ENCODE measurements around the gene SLC39A6. TPM values are rescaled to one million over a fixed set of nuclear protein-coding genes. Genes with fewer than 3 reads are reported as not detected.

The SLC39A6 gene
- total and polyA plus RNA-seq, 2 donors (not counting 3 experiments of a cell fraction or from before 2014, with no cell fraction given): 13.8 to 23.1 TPM

DNA sequence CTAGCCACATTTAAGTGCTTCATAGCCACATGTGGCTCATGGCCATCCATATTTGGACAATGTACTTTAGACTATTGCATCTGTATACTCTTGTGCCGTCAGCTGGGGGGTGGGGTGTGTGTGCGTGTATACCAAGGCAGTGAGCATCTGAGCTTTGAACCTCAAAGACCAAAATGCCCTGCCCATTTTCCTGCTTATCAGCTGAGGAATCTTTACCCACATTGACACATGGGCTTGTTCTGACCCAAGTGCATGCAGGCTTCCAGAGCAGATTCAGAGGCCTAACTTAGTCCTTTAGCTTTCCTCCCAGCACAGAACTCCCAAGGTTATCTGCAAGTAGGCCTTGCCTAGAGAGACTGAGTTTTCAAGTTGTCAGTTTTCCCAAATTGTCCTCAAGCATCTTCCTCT is 47.0 kb upstream of the SLC39A6 start:
- dilution Hi-C loops (cut with MboI; ENCODE audit: extremely low pct_ligation_motif_present, low sequenced_read_pairs) (no loop called here), intact Hi-C loops (cut with micrococcal nuclease) (loop anchor here (1.0 to 2.0 kb wide), 2 partner anchors 18 to 463 kb away; no protein-coding TSS in a partner anchor)
- BruUV-seq (replicated peaks): TSS peak; percentile 97
- Histone ChIP-seq H3K9me3 (replicated peaks; ENCODE audit: control insufficient read depth, insufficient read depth, low read length) (no peaks in the 10 kb centered on the region), H3K36me3 (ENCODE audit: control insufficient read depth in 2 of 2, extremely low read depth in 1 of 2, insufficient read depth in 2 of 2, low read length in 2 of 2) (peaks cover 0 to 7% of the 10 kb centered on the region in 2 experiments), H3K79me2 (ENCODE audit: control insufficient read depth, insufficient read depth, low read length) (no peaks in the 10 kb centered on the region), H3K4me2 (ENCODE audit: insufficient read depth, low read length) (no peak overlapping the region), H3K27me3 (ENCODE audit: control insufficient read depth in 2 of 2, insufficient read depth in 2 of 2, low read length in 2 of 2) (no peaks in the 10 kb centered on the region), H3K4me3 (replicated peaks in 1 of 3; ENCODE audit: insufficient read depth in 1 of 3, low read depth in 1 of 3, low read length in 3 of 3) (no peak overlapping the region), H3K9ac (replicated peaks; ENCODE audit: extremely low read depth, insufficient read depth, low read length) (peak overlapping the region; percentile 41), H4K20me1 (replicated peaks; ENCODE audit: control insufficient read depth, extremely low read depth, insufficient read depth, low read length) (no peaks in the 10 kb centered on the region), H3K9me1 (replicated peaks; ENCODE audit: control insufficient read depth, extremely low read depth, insufficient read depth, low read length) (no peaks in the 10 kb centered on the region), H3K4me1 (ENCODE audit: control insufficient read depth, extremely low read depth, insufficient read depth, low read length) (peaks cover 21% of the 10 kb centered on the region), H3K27ac (ENCODE audit: insufficient read depth, low read depth, low read length) (peak overlapping the region; percentile 88), H2AFZ (ENCODE audit: low read depth, low read length) (no peak overlapping the region)
- TF ChIP-seq, protein P1, sequence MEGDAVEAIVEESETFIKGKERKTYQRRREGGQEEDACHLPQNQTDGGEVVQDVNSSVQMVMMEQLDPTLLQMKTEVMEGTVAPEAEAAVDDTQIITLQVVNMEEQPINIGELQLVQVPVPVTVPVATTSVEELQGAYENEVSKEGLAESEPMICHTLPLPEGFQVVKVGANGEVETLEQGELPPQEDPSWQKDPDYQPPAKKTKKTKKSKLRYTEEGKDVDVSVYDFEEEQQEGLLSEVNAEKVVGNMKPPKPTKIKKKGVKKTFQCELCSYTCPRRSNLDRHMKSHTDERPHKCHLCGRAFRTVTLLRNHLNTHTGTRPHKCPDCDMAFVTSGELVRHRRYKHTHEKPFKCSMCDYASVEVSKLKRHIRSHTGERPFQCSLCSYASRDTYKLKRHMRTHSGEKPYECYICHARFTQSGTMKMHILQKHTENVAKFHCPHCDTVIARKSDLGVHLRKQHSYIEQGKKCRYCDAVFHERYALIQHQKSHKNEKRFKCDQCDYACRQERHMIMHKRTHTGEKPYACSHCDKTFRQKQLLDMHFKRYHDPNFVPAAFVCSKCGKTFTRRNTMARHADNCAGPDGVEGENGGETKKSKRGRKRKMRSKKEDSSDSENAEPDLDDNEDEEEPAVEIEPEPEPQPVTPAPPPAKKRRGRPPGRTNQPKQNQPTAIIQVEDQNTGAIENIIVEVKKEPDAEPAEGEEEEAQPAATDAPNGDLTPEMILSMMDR (IDR thresholded peaks at IDR 0.05; ENCODE audit: extremely low read depth in 1 of 2, insufficient read depth in 1 of 2, low read depth in 1 of 2, low read length in 2 of 2): no peak
- no peak for TF ChIP-seq MYC (IDR thresholded peaks at IDR 0.05; ENCODE audit: low read depth, low read length)
- no peak for TF ChIP-seq POLR2AphosphoS5 (IDR thresholded peaks at IDR 0.05; ENCODE audit: insufficient read depth, low read depth, low read length)
- TF ChIP-seq, protein P2, sequence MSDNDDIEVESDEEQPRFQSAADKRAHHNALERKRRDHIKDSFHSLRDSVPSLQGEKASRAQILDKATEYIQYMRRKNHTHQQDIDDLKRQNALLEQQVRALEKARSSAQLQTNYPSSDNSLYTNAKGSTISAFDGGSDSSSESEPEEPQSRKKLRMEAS (IDR thresholded peaks at IDR 0.05; ENCODE audit: insufficient read depth, insufficient read length): no peak
- DNase-seq (ENCODE audit: low read depth, low spot score) (no peak), FAIRE-seq (peak; percentile 55)
- ChIA-PET CTCF (interaction anchor here (0.7 to 1.6 kb wide), 3 partner anchors 9 to 49 kb away, joined by 3 read pairs; no protein-coding TSS in a partner anchor), POLR2A (no interaction called here)

DNA sequence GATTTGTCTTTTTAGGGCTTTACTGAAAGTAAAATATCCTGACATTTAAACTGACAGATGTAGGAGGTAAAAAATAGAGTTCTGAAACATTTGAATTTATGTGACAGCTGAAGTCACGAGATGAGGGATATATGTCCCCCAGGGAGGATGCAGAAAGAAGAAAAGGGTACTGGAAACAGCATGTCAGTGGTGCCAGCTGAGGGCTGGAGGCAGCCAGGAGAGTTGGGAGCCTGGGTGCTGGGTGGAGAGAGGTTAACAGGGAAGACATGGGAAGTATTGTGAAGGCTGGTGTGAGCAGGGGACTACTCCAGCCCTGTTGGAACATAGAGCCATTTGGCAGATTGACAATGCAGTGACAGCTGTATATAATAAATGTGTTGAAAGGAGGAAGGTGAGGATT is 46.3 kb upstream of the SLC39A6 start:
- Histone ChIP-seq H3K4me1 (ENCODE audit: control insufficient read depth, extremely low read depth, insufficient read depth, low read length) (peaks cover 21% of the 10 kb centered on the region), H4K20me1 (replicated peaks; ENCODE audit: control insufficient read depth, extremely low read depth, insufficient read depth, low read length) (no peaks in the 10 kb centered on the region), H3K27ac (ENCODE audit: insufficient read depth, low read depth, low read length) (peak overlapping the region; percentile 5), H3K9me1 (replicated peaks; ENCODE audit: control insufficient read depth, extremely low read depth, insufficient read depth, low read length) (no peaks in the 10 kb centered on the region), H3K27me3 (ENCODE audit: control insufficient read depth in 2 of 2, insufficient read depth in 2 of 2, low read length in 2 of 2) (no peaks in the 10 kb centered on the region), H3K36me3 (ENCODE audit: control insufficient read depth in 2 of 2, extremely low read depth in 1 of 2, insufficient read depth in 2 of 2, low read length in 2 of 2) (peaks cover 3 to 7% of the 10 kb centered on the region in 2 experiments), H3K79me2 (ENCODE audit: control insufficient read depth, insufficient read depth, low read length) (no peaks in the 10 kb centered on the region), H3K9ac (replicated peaks; ENCODE audit: extremely low read depth, insufficient read depth, low read length) (no peak overlapping the region), H3K4me2 (ENCODE audit: insufficient read depth, low read length) (no peak overlapping the region), H2AFZ (ENCODE audit: low read depth, low read length) (no peak overlapping the region), H3K9me3 (replicated peaks; ENCODE audit: control insufficient read depth, insufficient read depth, low read length) (no peaks in the 10 kb centered on the region), H3K4me3 (replicated peaks in 1 of 3; ENCODE audit: insufficient read depth in 1 of 3, low read depth in 1 of 3, low read length in 3 of 3) (no peak overlapping the region)
- intact Hi-C loops (cut with micrococcal nuclease) (no loop called here), dilution Hi-C loops (cut with MboI; ENCODE audit: extremely low pct_ligation_motif_present, low sequenced_read_pairs) (no loop called here)
- DNase-seq (ENCODE audit: low read depth, low spot score) (no peak), FAIRE-seq (no peak)
- CTCF ChIA-PET: interaction anchor here (0.7 to 1.2 kb wide), 3 partner anchors 15 to 48 kb away, joined by 3 read pairs; no protein-coding TSS in a partner anchor
- TF ChIP-seq FOS (IDR thresholded peaks at IDR 0.05; ENCODE audit: borderline replicate concordance, insufficient read depth, low read length) (no peak), EZH2 (IDR thresholded peaks at IDR 0.05; ENCODE audit: borderline replicate concordance, low read depth, low read length, severe bottlenecking) (no peak), GATA2 (IDR thresholded peaks at IDR 0.05; ENCODE audit: insufficient read depth, insufficient read length, low read depth, low read length) (no peak), MYC (IDR thresholded peaks at IDR 0.05; ENCODE audit: low read depth, low read length) (no peak), POLR2AphosphoS5 (IDR thresholded peaks at IDR 0.05; ENCODE audit: insufficient read depth, low read depth, low read length) (no peak), POLR2A (IDR thresholded peaks at IDR 0.05; ENCODE audit: low read depth, low read length) (no peak), JUN (IDR thresholded peaks at IDR 0.05; ENCODE audit: borderline replicate concordance, insufficient read depth, insufficient read length, low read depth) (no peak)
- TF ChIP-seq, protein P1 (IDR thresholded peaks at IDR 0.05; ENCODE audit: extremely low read depth in 1 of 2, insufficient read depth in 1 of 2, low read depth in 1 of 2, low read length in 2 of 2): no peak
- TF ChIP-seq, protein P2 (IDR thresholded peaks at IDR 0.05; ENCODE audit: insufficient read depth, insufficient read length): no peak
- no TSS peak for BruUV-seq (replicated peaks)
- POLR2A ChIA-PET: no interaction called here
